BE2C (cell line): ENCODE measurements around the gene COPE.

Experiments used
- DNase-seq: peaks from one replicate; pipeline ENCODE4 v3.0.0-alpha.2; 2020
- H3K27me3 ChIP-seq: fragments of 250-450 bp; sonication (Bioruptor Pico); 2 replicates; pipeline ENCODE4 v1.5.1; 2020; ENCODE audit warnings: mild to moderate bottlenecking
- H3K36me3 ChIP-seq: fragments of 250-450 bp; sonication (Bioruptor Pico); 2 replicates; pipeline ENCODE4 v1.5.1; 2020; ENCODE audit warnings: mild to moderate bottlenecking
- H3K4me1 ChIP-seq: fragments of 250-450 bp; sonication (Bioruptor Pico); 2 replicates; pipeline ENCODE4 v1.5.1; 2020
- H3K4me3 ChIP-seq: 2 replicates; pipeline ENCODE4 v1.5.1; 2011; ENCODE audit warnings: low read depth, low read length
- H3K9me3 ChIP-seq: fragments of 250-450 bp; sonication (Bioruptor Pico); 2 replicates; pipeline ENCODE4 v1.5.1; 2020
- TF ChIP-seq, protein P1 (sequence below): IDR thresholded peaks from 2 replicates; pipeline ENCODE4 v1.5.1; 2012; ENCODE audit warnings: mild to moderate bottlenecking, low read depth, low read length

The COPE gene

DNA sequence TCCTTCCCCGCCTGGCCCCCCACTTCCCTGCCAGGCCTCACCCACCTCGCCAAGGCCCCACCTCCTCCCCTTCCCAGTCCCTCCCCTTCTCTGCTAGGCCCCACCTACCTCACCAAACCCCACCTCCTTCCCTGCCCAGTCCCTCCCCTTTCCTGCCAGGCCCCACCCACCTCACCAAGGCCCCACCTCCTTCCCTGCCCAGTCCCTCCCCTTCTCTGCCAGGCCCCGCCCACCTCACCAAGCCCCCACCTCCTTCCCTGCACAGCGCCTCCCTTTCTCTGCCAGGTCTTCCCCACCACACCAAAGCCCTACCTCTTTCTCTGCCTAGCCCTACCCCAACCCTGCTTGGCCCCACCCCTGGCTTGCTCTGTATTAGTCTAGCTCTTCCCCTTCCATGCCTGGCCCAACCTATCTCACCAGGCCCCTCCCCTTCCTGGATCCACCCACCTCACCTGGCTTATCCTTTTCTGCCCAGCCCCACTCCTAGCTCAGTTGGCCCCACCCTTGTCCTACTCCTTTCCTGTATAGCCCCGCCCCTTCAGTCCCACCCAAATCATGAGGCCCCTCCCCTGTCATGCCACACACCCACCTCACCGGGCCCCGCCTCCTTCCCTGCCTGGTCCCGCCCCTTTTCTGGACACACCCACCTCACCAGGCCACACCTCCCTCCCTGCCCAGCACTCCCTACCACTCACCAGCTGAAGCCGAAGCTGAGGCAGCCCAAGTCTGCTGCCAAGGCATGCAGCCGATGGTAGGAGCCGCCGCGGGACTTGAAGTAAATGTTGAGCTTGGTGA is 39.4 kb downstream of the COPE start:
- peak; percentile 75 for DNase-seq
- Histone ChIP-seq H3K36me3 (no peaks in the 10 kb centered on the region; the same call in 1 of the 2 replicates), H3K4me3 (no peak overlapping the region), H3K9me3 (no peaks in the 10 kb centered on the region; the same call in 1 of the 2 replicates), H3K27me3 (no peaks in the 10 kb centered on the region), H3K4me1 (peaks cover 3% of the 10 kb centered on the region; the same call in 1 of the 2 replicates)
- TF ChIP-seq, protein P1, sequence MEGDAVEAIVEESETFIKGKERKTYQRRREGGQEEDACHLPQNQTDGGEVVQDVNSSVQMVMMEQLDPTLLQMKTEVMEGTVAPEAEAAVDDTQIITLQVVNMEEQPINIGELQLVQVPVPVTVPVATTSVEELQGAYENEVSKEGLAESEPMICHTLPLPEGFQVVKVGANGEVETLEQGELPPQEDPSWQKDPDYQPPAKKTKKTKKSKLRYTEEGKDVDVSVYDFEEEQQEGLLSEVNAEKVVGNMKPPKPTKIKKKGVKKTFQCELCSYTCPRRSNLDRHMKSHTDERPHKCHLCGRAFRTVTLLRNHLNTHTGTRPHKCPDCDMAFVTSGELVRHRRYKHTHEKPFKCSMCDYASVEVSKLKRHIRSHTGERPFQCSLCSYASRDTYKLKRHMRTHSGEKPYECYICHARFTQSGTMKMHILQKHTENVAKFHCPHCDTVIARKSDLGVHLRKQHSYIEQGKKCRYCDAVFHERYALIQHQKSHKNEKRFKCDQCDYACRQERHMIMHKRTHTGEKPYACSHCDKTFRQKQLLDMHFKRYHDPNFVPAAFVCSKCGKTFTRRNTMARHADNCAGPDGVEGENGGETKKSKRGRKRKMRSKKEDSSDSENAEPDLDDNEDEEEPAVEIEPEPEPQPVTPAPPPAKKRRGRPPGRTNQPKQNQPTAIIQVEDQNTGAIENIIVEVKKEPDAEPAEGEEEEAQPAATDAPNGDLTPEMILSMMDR, result no peak

DNA sequence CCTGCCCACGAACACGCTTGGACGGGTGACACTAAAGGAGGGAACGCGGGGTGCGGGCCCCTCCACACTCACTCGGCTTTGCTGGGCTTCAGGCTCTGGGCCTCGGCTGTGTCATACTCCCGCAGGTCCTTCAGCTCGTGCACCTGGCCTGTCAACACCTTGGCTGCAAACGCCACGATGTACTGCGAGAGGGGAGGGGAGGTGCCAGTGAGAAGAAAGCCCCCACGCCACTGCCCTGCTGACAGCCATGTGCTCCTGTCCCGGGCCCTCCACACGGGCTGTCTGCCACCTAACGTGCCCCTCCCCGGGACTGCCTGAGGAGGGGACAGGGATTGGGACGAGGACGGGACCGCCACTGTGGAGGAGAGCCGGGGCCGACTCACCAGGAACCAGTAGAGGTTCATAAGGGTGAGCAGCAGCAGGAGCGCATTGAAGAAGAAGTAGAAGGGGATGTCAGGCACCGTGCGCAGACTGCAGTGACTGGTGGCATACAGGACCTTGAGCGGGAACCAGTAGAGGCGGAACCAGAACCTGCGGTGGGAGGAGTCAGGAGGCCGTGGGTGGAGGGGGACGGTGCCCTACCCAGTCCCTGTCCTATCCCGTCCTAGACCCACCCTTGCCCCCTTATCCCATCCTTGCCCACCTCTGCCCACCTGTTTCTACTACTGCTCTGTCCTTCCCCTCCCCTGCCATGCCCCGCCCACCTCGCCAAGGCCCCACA is 40.2 kb downstream of the COPE start:
- TF ChIP-seq, protein P1, result no peak
- no peaks in the 10 kb centered on the region; the same call in 1 of the 2 replicates for H3K36me3 ChIP-seq
- no peak for DNase-seq
- H3K4me3 ChIP-seq, result no peak overlapping the region
- H3K9me3 ChIP-seq, result no peaks in the 10 kb centered on the region; the same call in 1 of the 2 replicates
- H3K4me1 ChIP-seq, result peaks cover 3% of the 10 kb centered on the region; the same call in 1 of the 2 replicates
- H3K27me3 ChIP-seq, result no peaks in the 10 kb centered on the region

DNA sequence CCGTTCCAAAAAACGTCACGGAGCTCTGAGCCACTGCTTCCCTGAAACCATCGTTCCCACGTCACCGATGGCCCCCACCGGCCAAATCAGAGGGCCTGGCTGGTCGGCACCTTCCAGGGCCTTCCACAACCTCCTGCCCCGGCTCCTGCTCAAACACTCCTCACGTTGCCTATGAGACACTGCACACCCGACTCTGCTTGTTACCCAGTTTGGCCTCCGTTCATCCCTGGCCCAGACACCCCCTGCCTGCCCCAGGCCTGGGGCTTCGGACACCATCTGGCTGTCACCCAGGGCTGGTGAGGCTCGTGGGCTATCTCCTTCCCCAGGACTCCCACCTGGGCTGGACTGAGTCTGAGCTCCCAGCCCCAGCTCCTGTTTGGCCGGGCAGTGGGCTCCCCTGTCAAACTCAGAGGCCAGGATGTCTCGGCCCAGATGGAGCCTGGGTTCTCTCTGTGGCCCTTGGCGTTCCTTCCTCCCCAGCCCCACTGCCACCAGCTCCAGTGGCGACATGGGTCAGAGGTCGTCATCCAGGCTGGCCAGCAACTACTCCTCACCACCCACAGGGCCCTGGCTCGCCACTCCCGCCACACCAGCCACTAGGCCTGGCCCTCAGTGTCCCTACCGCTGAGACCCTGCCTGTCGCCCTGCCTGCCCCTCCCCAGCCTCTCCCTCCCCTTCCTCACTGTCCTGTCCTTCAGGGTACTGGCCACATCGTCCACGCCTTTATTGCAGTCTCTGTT is 41.0 kb downstream of the COPE start:
- Histone ChIP-seq H3K36me3 (no peaks in the 10 kb centered on the region; the same call in 1 of the 2 replicates), H3K4me3 (no peak overlapping the region), H3K4me1 (peaks cover 3% of the 10 kb centered on the region; the same call in 1 of the 2 replicates), H3K27me3 (no peaks in the 10 kb centered on the region), H3K9me3 (no peaks in the 10 kb centered on the region; the same call in 1 of the 2 replicates)
- TF ChIP-seq, protein P1, result no peak
- DNase-seq, result no peak

DNA sequence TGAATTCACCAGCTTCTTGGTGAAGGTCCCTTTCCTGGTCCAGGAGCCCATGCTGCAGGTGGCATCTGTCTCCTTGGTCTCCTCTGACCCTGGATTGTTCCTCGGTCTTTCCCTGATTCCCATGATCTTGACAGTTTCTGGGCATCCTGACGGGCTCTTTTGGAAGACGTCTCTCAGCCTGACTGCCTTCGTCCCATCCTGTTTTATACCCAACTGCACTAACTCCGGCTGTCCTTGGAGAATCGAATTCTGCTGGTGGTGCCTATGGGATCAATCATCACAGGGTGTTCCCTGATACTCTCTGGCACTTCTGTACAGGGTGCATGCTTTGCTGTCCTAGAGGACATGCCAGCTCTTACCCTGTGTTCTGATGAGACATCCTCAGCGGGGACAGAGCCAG is 42.3 kb downstream of the COPE start:
- H3K4me1 ChIP-seq, result peaks cover 3% of the 10 kb centered on the region; the same call in 1 of the 2 replicates
- no peaks in the 10 kb centered on the region for H3K27me3 ChIP-seq
- DNase-seq, result no peak
- no peak overlapping the region for H3K4me3 ChIP-seq
- TF ChIP-seq, protein P1, result no peak
- H3K36me3 ChIP-seq, result no peaks in the 10 kb centered on the region; the same call in 1 of the 2 replicates
- no peaks in the 10 kb centered on the region; the same call in 1 of the 2 replicates for H3K9me3 ChIP-seq

DNA sequence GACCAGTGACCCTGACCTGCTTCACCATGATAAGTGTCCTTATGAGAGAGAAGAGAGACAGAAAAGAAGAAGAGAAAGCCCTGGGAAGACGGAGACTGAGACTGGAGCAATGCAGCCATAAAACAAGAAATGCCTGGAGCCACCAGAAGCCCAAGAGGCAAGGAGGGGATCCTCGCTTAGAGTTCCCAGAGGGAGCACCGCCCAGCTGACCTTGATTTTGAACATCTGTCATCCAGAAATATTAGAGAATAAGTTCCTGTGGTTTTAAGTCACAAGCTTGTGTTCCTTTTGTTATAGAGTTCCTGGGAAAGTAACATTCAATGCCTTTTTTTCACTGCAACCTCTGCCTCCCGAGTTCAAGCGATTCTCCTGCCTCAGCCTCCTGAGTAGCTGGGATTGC is 43.5 kb downstream of the COPE start:
- no peak for DNase-seq
- no peaks in the 10 kb centered on the region; the same call in 1 of the 2 replicates for H3K36me3 ChIP-seq
- H3K27me3 ChIP-seq, result no peaks in the 10 kb centered on the region
- TF ChIP-seq, protein P1, result no peak
- no peaks in the 10 kb centered on the region; the same call in 1 of the 2 replicates for H3K9me3 ChIP-seq
- H3K4me3 ChIP-seq, result no peak overlapping the region
- H3K4me1 ChIP-seq, result peaks cover 3% of the 10 kb centered on the region; the same call in 1 of the 2 replicates
